ENCODE measurements around the gene CYB5R3. TPM values are rescaled to one million over a fixed set of nuclear protein-coding genes. Genes with fewer than 3 reads are reported as not detected.

Gene CYB5R3
- total RNA-seq, 1 experiment from 2014 or later, result 130 TPM

- peak overlapping the region; percentile 55 for H3K4me3 ChIP-seq (ENCODE audit: low read depth, low read length)
- ChIA-PET POLR2A (interaction anchor here (0.8 to 1.3 kb wide), 4 partner anchors 12 to 241 kb away, joined by 3 to 4 read pairs (median 4); no protein-coding TSS in a partner anchor), CTCF (no interaction called here)
- intact Hi-C loops (cut with micrococcal nuclease; ENCODE audit: unreplicated experiment), result loop anchor here (1.0 to 10.0 kb wide), 2 partner anchors 81 to 539 kb away; partner anchors contain the start of genes NAGA, PHETA2 and SMDT1
- no peaks in the 10 kb centered on the region for H3K9me3 ChIP-seq
- no peak for TF ChIP-seq CTCF (IDR thresholded peaks at IDR 0.05; ENCODE audit: insufficient read depth in 1 of 2, low read depth in 1 of 2, low read length in 1 of 2, severe bottlenecking in 1 of 2, unreplicated experiment in 1 of 2)
- DNase-seq, result no peak
- peaks cover 5% of the 10 kb centered on the region; the same call in 1 of the 2 replicates for H3K4me1 ChIP-seq
- Mint-ChIP-seq H3K27ac (ENCODE audit: unreplicated experiment) (peak overlapping the region; percentile 100), H3K27me3 (ENCODE audit: insufficient read depth, unreplicated experiment) (no peaks in the 10 kb centered on the region), H3K4me3 (ENCODE audit: unreplicated experiment) (peak overlapping the region; percentile 85), H3K4me1 (ENCODE audit: low read depth, unreplicated experiment) (peaks cover 8% of the 10 kb centered on the region), H3K36me3 (ENCODE audit: insufficient read depth, unreplicated experiment) (peaks cover 61% of the 10 kb centered on the region), H3K9me3 (ENCODE audit: unreplicated experiment) (no peaks in the 10 kb centered on the region)
- BruUV-seq (replicated peaks), result TSS peak; percentile 33
- no peaks in the 10 kb centered on the region for H3K27me3 ChIP-seq (replicated peaks; ENCODE audit: control insufficient read depth, insufficient read depth, low read length)
- H3K36me3 ChIP-seq (ENCODE audit: control insufficient read depth, insufficient read depth, low read length), result no peaks in the 10 kb centered on the region; the same call in none of the 2 replicates
Observed at GRCh38 chr22:42613872-42614301, 35.3 kb downstream of the CYB5R3 start.

- CTCF ChIA-PET, result no interaction called here
- H3K27me3 Mint-ChIP-seq (ENCODE audit: insufficient read depth, unreplicated experiment), result no peaks in the 10 kb centered on the region
- Histone ChIP-seq H3K36me3 (ENCODE audit: control insufficient read depth, insufficient read depth, low read length) (peaks cover 2% of the 10 kb centered on the region), H3K4me3 (ENCODE audit: low read depth, low read length) (no peak overlapping the region), H3K27me3 (replicated peaks; ENCODE audit: control insufficient read depth, insufficient read depth, low read length) (no peaks in the 10 kb centered on the region), H3K4me1 (peaks cover 5% of the 10 kb centered on the region; the same call in 1 of the 2 replicates), H3K9me3 (no peaks in the 10 kb centered on the region)
- H3K36me3 Mint-ChIP-seq (ENCODE audit: insufficient read depth, unreplicated experiment), result peaks cover 66% of the 10 kb centered on the region
- intact Hi-C loops (cut with micrococcal nuclease; ENCODE audit: unreplicated experiment), result loop anchor here (10.0 kb wide), 1 partner anchor 538 kb away; the partner anchor contains the start of genes NAGA, PHETA2 and SMDT1
- no peak for TF ChIP-seq CTCF (IDR thresholded peaks at IDR 0.05; ENCODE audit: insufficient read depth in 1 of 2, low read depth in 1 of 2, low read length in 1 of 2, severe bottlenecking in 1 of 2, unreplicated experiment in 1 of 2)
- H3K4me3 Mint-ChIP-seq (ENCODE audit: unreplicated experiment), result no peak overlapping the region
- H3K4me1 Mint-ChIP-seq (ENCODE audit: low read depth, unreplicated experiment), result peaks cover 8% of the 10 kb centered on the region
- BruUV-seq (replicated peaks), result no TSS peak
- POLR2A ChIA-PET, result no interaction called here
- no peak for DNase-seq
- H3K27ac Mint-ChIP-seq (ENCODE audit: unreplicated experiment), result peak overlapping the region; percentile 100
- no peaks in the 10 kb centered on the region for H3K9me3 Mint-ChIP-seq (ENCODE audit: unreplicated experiment)
Observed at GRCh38 chr22:42612336-42612735, 36.9 kb downstream of the CYB5R3 start.

GRCh38 chr22:42611051-42611450 is 38.1 kb downstream of the CYB5R3 start:
- no peaks in the 10 kb centered on the region for H3K9me3 ChIP-seq
- ChIA-PET CTCF (no interaction called here), POLR2A (no interaction called here)
- H3K4me1 Mint-ChIP-seq (ENCODE audit: low read depth, unreplicated experiment), result peaks cover 8% of the 10 kb centered on the region
- no TSS peak for BruUV-seq (replicated peaks)
- intact Hi-C loops (cut with micrococcal nuclease; ENCODE audit: unreplicated experiment), result loop anchor here (10.0 kb wide), 1 partner anchor 536 kb away; the partner anchor contains the start of genes NAGA, PHETA2 and SMDT1
- H3K4me1 ChIP-seq, result peaks cover 5% of the 10 kb centered on the region; the same call in 1 of the 2 replicates
- no peaks in the 10 kb centered on the region for H3K9me3 Mint-ChIP-seq (ENCODE audit: unreplicated experiment)
- peaks cover 2% of the 10 kb centered on the region for H3K36me3 ChIP-seq (ENCODE audit: control insufficient read depth, insufficient read depth, low read length)
- H3K27me3 ChIP-seq (replicated peaks; ENCODE audit: control insufficient read depth, insufficient read depth, low read length), result no peaks in the 10 kb centered on the region
- H3K27ac Mint-ChIP-seq (ENCODE audit: unreplicated experiment), result no peak overlapping the region
- H3K36me3 Mint-ChIP-seq (ENCODE audit: insufficient read depth, unreplicated experiment), result peaks cover 79% of the 10 kb centered on the region
- H3K27me3 Mint-ChIP-seq (ENCODE audit: insufficient read depth, unreplicated experiment), result no peaks in the 10 kb centered on the region
- TF ChIP-seq CTCF (IDR thresholded peaks at IDR 0.05; ENCODE audit: insufficient read depth in 1 of 2, low read depth in 1 of 2, low read length in 1 of 2, severe bottlenecking in 1 of 2, unreplicated experiment in 1 of 2), result no peak
- no peak for DNase-seq
- H3K4me3 Mint-ChIP-seq (ENCODE audit: unreplicated experiment), result no peak overlapping the region
- H3K4me3 ChIP-seq (ENCODE audit: low read depth, low read length), result no peak overlapping the region
